Loucy (cell line): Measurements from ENCODE around the gene DMRT3.

ENCODE experiments used
- H2AFZ ChIP-seq: fragments of 200-600 bp; sonication (generic); 2 replicates; pipeline ENCODE4 v1.6.0; 2016; ENCODE audit warnings: antibody characterized with exemption, mild to moderate bottlenecking, low read length, moderate library complexity
- H3F3A ChIP-seq: fragments of 200-600 bp; 2 replicates; pipeline ENCODE4 v1.6.0; 2016; ENCODE audit warnings: antibody characterized with exemption, low read depth, mild to moderate bottlenecking
- H3K27me3 ChIP-seq: fragments of 200-600 bp; sonication (generic); 2 replicates; pipeline ENCODE4 v1.6.1; 2014; ENCODE audit warnings: low read length, mild to moderate bottlenecking; ENCODE audit not compliant: insufficient read depth, poor library complexity, severe bottlenecking
- H3K36me3 ChIP-seq: fragments of 200-600 bp; sonication (generic); 2 replicates; pipeline ENCODE4 v1.6.1; 2016; ENCODE audit warnings: low read length; ENCODE audit not compliant: insufficient read depth
- H3K4me1 ChIP-seq: fragments of 200-600 bp; sonication (generic); 2 replicates; pipeline ENCODE4 v1.5.1; 2014; ENCODE audit warnings: low read length, mild to moderate bottlenecking; ENCODE audit not compliant: insufficient read depth, poor library complexity, severe bottlenecking
- H3K4me2 ChIP-seq: fragments of 200-600 bp; sonication (generic); 2 replicates; pipeline ENCODE4 v1.6.0; 2014; ENCODE audit warnings: antibody characterized with exemption, low read length, low read depth, mild to moderate bottlenecking; ENCODE audit not compliant: poor library complexity, severe bottlenecking
- H3K4me3 ChIP-seq: fragments of 200-600 bp; sonication (generic); 2 replicates; pipeline ENCODE4 v1.5.1; 2014; ENCODE audit warnings: low read length, mild to moderate bottlenecking, mixed read lengths; ENCODE audit not compliant: poor library complexity, severe bottlenecking
- H3K79me2 ChIP-seq: fragments of 200-600 bp; sonication (generic); 2 replicates; pipeline ENCODE4 v1.6.1; 2014; ENCODE audit warnings: low read length; ENCODE audit not compliant: insufficient read depth
- H3K9ac ChIP-seq: fragments of 200-600 bp; sonication (generic); 2 replicates; pipeline ENCODE4 v1.6.0; 2014; ENCODE audit warnings: mild to moderate bottlenecking, low read depth, low read length, moderate library complexity; ENCODE audit not compliant: poor library complexity, severe bottlenecking
- H3K9me2 ChIP-seq: fragments of 200-600 bp; sonication (generic); replicated peaks from 2 replicates; pipeline ENCODE4 v1.6.1; 2016; ENCODE audit warnings: low read depth, low read length, mixed read lengths
- H3K9me3 ChIP-seq: fragments of 200-600 bp; sonication (generic); 2 replicates; pipeline ENCODE4 v1.6.1; 2014; ENCODE audit warnings: mild to moderate bottlenecking, antibody characterized with exemption, low read length, low read depth; ENCODE audit not compliant: insufficient read depth
- H4K20me1 ChIP-seq: fragments of 200-600 bp; sonication (generic); 2 replicates; pipeline ENCODE4 v1.6.0; 2014; ENCODE audit warnings: antibody characterized with exemption, low read length, mild to moderate bottlenecking; ENCODE audit not compliant: insufficient read depth, poor library complexity, severe bottlenecking
- CTCF ChIP-seq: fragments of 200-600 bp; sonication (generic); conservative IDR thresholded peaks from 2 replicates; pipeline ENCODE4 v1.5.1; 2014; ENCODE audit warnings: mild to moderate bottlenecking, antibody characterized with exemption, low read length
- EZH2phosphoT487 ChIP-seq: fragments of 200-600 bp; IDR thresholded peaks from 2 replicates; pipeline ENCODE4 v1.6.1; 2018; ENCODE audit warnings: antibody characterized with exemption, mild to moderate bottlenecking, moderate library complexity, borderline replicate concordance

The DMRT3 gene

GRCh38 chr9:959914-960313, 16.5 kb upstream of the DMRT3 start:
- Histone ChIP-seq H3K4me2 (no peak overlapping the region), H3K27me3 (no peaks in the 10 kb centered on the region), H3K36me3 (no peaks in the 10 kb centered on the region), H3K79me2 (no peaks in the 10 kb centered on the region), H3F3A (no peaks in the 10 kb centered on the region), H3K9me2 (no peaks in the 10 kb centered on the region), H2AFZ (no peak overlapping the region), H3K9me3 (no peaks in the 10 kb centered on the region), H3K4me3 (no peak overlapping the region), H4K20me1 (no peaks in the 10 kb centered on the region), H3K4me1 (peaks cover 14% of the 10 kb centered on the region), H3K9ac (no peak overlapping the region)
- TF ChIP-seq CTCF (no peak), EZH2phosphoT487 (no peak)

- H3K4me2 ChIP-seq = no peak overlapping the region
- H4K20me1 ChIP-seq = no peaks in the 10 kb centered on the region
- H3K4me1 ChIP-seq = peaks cover 20% of the 10 kb centered on the region
- no peak overlapping the region for H3K9ac ChIP-seq
- H3K79me2 ChIP-seq = no peaks in the 10 kb centered on the region
- H3F3A ChIP-seq = no peaks in the 10 kb centered on the region
- H3K4me3 ChIP-seq = no peak overlapping the region
- no peak overlapping the region for H2AFZ ChIP-seq
- H3K36me3 ChIP-seq = no peaks in the 10 kb centered on the region
- no peaks in the 10 kb centered on the region for H3K27me3 ChIP-seq
- H3K9me3 ChIP-seq = no peaks in the 10 kb centered on the region
- TF ChIP-seq EZH2phosphoT487 (no peak), CTCF (no peak)
- H3K9me2 ChIP-seq = no peaks in the 10 kb centered on the region
These were observed 14.4 kb upstream of the DMRT3 start for GRCh38 chr9:962023-962422.

GRCh38 chr9:965497-965896, 11.0 kb upstream of the DMRT3 start:
- H3K4me3 ChIP-seq = no peak overlapping the region
- no peaks in the 10 kb centered on the region for H3K27me3 ChIP-seq
- no peaks in the 10 kb centered on the region for H3K79me2 ChIP-seq
- H3K36me3 ChIP-seq = no peaks in the 10 kb centered on the region
- H3K9me2 ChIP-seq = no peaks in the 10 kb centered on the region
- H4K20me1 ChIP-seq = no peaks in the 10 kb centered on the region
- peaks cover 24% of the 10 kb centered on the region for H3K4me1 ChIP-seq
- TF ChIP-seq EZH2phosphoT487 = no peak
- no peak for TF ChIP-seq CTCF
- no peak overlapping the region for H3K9ac ChIP-seq
- H3K9me3 ChIP-seq = no peaks in the 10 kb centered on the region
- H2AFZ ChIP-seq = peak overlapping the region; percentile 8; the same call in 1 of the 2 replicates
- H3F3A ChIP-seq = no peaks in the 10 kb centered on the region
- H3K4me2 ChIP-seq = no peak overlapping the region
